Natural killer cell (primary cell): ENCODE measurements around the gene RAP2C. TPM values are rescaled to one million over a fixed set of nuclear protein-coding genes. Genes with fewer than 3 reads are reported as not detected.

Source experiments
- ATAC-seq, 3 donors: fragments of 150-1000 bp in 2 of 3; fragments of 200-7000 bp in 1 of 3; cut with Tn5 transposase; 1 replicate in 1 of 3; 2 replicates in 2 of 3; pipeline ENCODE4 v1.10.0; 2021; ENCODE audit warnings: mild to moderate bottlenecking in 2 of 3, moderate library complexity in 2 of 3
- DNase-seq, 2 donors: peaks; one replicate each; pipeline versions ENCODE4 v3.0.0 to v3.0.0-alpha.2; 2013 to 2021; ENCODE audit warnings: mixed read lengths in 1 of 2
- H3K27ac ChIP-seq: one replicate; pipeline ENCODE4 v1.5.1; 2013; ENCODE audit warnings: mild to moderate bottlenecking, low read length
- H3K27me3 ChIP-seq: one replicate; pipeline ENCODE4 v1.6.1; 2013; ENCODE audit warnings: low read length; ENCODE audit not compliant: control insufficient read depth, insufficient read depth
- H3K36me3 ChIP-seq: one replicate; pipeline ENCODE4 v1.6.1; 2013; ENCODE audit warnings: low read length; ENCODE audit not compliant: control insufficient read depth, insufficient read depth
- H3K4me1 ChIP-seq: one replicate; pipeline ENCODE4 v1.6.1; 2013; ENCODE audit warnings: low read length; ENCODE audit not compliant: control insufficient read depth, insufficient read depth
- H3K4me3 ChIP-seq: one replicate; pipeline ENCODE4 v1.5.1; 2013; ENCODE audit warnings: low read length
- H3K9me3 ChIP-seq: one replicate; pipeline ENCODE4 v1.6.1; 2013; ENCODE audit warnings: low read length; ENCODE audit not compliant: control insufficient read depth, insufficient read depth
- H3K27ac Mint-ChIP-seq, 2 donors: one replicate each; pipeline ENCODE4 v1.8.0; 2022; ENCODE audit warnings: mild to moderate bottlenecking in 2 of 2, mixed read lengths in 2 of 2, moderate library complexity in 1 of 2
- H3K27me3 Mint-ChIP-seq, 2 donors: one replicate each; pipeline ENCODE4 v1.8.0; 2022; ENCODE audit warnings: low read depth in 2 of 2, mixed read lengths in 2 of 2
- H3K36me3 Mint-ChIP-seq: one replicate; pipeline ENCODE4 v1.8.0; 2022; ENCODE audit warnings: mixed read lengths
- H3K4me1 Mint-ChIP-seq, 2 donors: one replicate each; pipeline ENCODE4 v1.8.0; 2022; ENCODE audit warnings: mixed read lengths in 2 of 2
- H3K4me3 Mint-ChIP-seq: one replicate; pipeline ENCODE4 v1.8.0; 2022; ENCODE audit warnings: mild to moderate bottlenecking, moderate library complexity, mixed read lengths
- H3K9me3 Mint-ChIP-seq, 2 donors: one replicate each; pipeline ENCODE4 v1.8.0; 2022; ENCODE audit warnings: mixed read lengths in 2 of 2
- WGBS: methylation state at CpG from one replicate; pipeline ENCODE4 v1.1.7; 2013; ENCODE audit warnings: missing lambda C conversion rate; ENCODE audit not compliant: insufficient coverage; 5-methylcytosine and 5-hydroxymethylcytosine counted together
- intact Hi-C: fragments of 100-400 bp; cut with micrococcal nuclease; formaldehyde crosslinking; loops from one replicate; pipeline ENCODE4 v1.14.2; 2022
- total RNA-seq, 4 donors: library from RNA; stranded (reverse); fragments of 120-200 nt in 1 of 4; gene quantifications; one replicate each; pipeline versions ENCODE4 v1.2.3 to v1.2.4, GENCODE V29; 2013 to 2022
- TF ChIP-seq, protein P1 (sequence below): fragments of 200-600 bp; IDR thresholded peaks from one replicate; pipeline ENCODE4 v1.8.0; 2022; ENCODE audit warnings: antibody characterized with exemption

The RAP2C gene
- 10 to 100 TPM; 58.1 to 66.4 (median 60.0) TPM for total RNA-seq
- 57.0 TPM for total RNA-seq (2013)

DNA sequence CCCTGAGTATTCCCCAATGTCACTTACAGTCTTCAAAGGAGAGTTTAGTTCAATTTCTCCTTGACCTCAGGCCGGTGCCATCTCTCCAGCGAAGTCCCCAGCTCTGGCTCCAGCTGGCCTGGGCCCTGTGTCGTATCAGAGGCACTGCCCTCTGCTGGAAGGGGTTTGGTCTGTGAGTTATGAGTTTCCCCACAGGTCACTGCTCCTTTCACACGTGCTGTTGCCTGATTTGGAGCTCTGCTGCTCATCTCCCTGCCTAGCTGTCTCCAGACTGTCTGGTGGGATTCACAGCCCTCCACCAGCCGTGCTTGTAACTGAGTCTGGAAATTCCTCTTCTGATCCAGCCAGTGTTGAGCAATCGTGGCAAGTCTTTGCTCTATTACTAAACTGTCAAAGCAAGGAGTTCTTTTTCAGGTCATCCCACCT lies at the start of gene RAP2C:
Gene RAP2C, minus strand, starts transcription at position 105 of the 426 bp plus-strand sequence. CDS start 2,179 bp downstream, outside the sequence.
- intact Hi-C loops = loop anchor here (2.0 to 5.0 kb wide), 5 partner anchors 127 to 372 kb away; partner anchors contain the start of gene STK26
- Mint-ChIP-seq H3K36me3 (peaks cover 3% of the 10 kb centered on the region), H3K9me3 (no peaks in the 10 kb centered on the region)

DNA sequence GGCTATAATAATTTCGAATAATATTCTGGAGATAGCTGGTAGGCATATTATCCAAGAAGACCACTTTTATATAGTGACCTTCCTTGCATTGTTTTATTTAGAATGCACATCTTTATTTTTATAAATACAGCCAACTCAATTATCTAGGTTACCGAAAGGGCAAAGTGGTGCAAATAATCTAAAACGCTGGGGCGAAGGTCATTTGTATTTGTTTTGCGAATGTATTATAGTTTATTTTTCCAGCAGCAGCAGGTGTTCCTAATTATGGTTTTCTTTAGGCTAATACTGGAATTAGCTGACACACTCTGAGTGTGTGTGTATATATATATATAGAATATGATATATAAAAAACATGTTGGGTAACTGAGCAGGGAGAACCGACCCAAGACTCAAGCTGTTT lies 48.1 kb upstream of the RAP2C start:
- H3K36me3 Mint-ChIP-seq = no peaks in the 10 kb centered on the region
- H3K9me3 Mint-ChIP-seq = no peaks in the 10 kb centered on the region
- no peaks in the 10 kb centered on the region for H3K9me3 ChIP-seq
- 92% methylated on average over 4 of the region's 6 CpGs for WGBS
- H3K27ac Mint-ChIP-seq = no peak overlapping the region
- TF ChIP-seq, protein P1, sequence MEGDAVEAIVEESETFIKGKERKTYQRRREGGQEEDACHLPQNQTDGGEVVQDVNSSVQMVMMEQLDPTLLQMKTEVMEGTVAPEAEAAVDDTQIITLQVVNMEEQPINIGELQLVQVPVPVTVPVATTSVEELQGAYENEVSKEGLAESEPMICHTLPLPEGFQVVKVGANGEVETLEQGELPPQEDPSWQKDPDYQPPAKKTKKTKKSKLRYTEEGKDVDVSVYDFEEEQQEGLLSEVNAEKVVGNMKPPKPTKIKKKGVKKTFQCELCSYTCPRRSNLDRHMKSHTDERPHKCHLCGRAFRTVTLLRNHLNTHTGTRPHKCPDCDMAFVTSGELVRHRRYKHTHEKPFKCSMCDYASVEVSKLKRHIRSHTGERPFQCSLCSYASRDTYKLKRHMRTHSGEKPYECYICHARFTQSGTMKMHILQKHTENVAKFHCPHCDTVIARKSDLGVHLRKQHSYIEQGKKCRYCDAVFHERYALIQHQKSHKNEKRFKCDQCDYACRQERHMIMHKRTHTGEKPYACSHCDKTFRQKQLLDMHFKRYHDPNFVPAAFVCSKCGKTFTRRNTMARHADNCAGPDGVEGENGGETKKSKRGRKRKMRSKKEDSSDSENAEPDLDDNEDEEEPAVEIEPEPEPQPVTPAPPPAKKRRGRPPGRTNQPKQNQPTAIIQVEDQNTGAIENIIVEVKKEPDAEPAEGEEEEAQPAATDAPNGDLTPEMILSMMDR = no peak
- no peak for ATAC-seq
- no peaks in the 10 kb centered on the region for H3K4me1 ChIP-seq
- intact Hi-C loops = no loop called here
- no peaks in the 10 kb centered on the region for H3K4me1 Mint-ChIP-seq
- DNase-seq = no peak
- no peak overlapping the region for H3K4me3 Mint-ChIP-seq
- no peaks in the 10 kb centered on the region for H3K36me3 ChIP-seq
- no peak overlapping the region for H3K27ac ChIP-seq
- no peak overlapping the region for H3K4me3 ChIP-seq
- H3K27me3 Mint-ChIP-seq = peaks cover 0 to 3% of the 10 kb centered on the region in 2 donors
- H3K27me3 ChIP-seq = no peaks in the 10 kb centered on the region

More for the DNA sequence above, at the start of gene RAP2C:
- peak within 1 kb of the TSS; percentile 95 for H3K4me3 ChIP-seq
- peak within 1 kb of the TSS; percentile 99 for H3K27ac ChIP-seq
- TF ChIP-seq, protein P1 = peak; percentile 27
- no peaks in the 10 kb centered on the region for H3K9me3 ChIP-seq
- H3K4me1 ChIP-seq = peaks cover 10% of the 10 kb centered on the region
- Mint-ChIP-seq H3K27me3 (peaks cover 0 to 22% of the 10 kb centered on the region in 2 donors), H3K27ac (peak within 1 kb of the TSS; percentile 94 to 96), H3K4me1 (peaks cover 23 to 28% of the 10 kb centered on the region in 2 donors), H3K4me3 (peak within 1 kb of the TSS; percentile 92)
- 11% methylated on average over 6 of the region's 6 CpGs for WGBS
- no peaks in the 10 kb centered on the region for H3K36me3 ChIP-seq
- H3K27me3 ChIP-seq = no peaks in the 10 kb centered on the region
- ATAC-seq (peak; percentile 42 to 51 (median 43)), DNase-seq (peak; percentile 48 to 78)

DNA sequence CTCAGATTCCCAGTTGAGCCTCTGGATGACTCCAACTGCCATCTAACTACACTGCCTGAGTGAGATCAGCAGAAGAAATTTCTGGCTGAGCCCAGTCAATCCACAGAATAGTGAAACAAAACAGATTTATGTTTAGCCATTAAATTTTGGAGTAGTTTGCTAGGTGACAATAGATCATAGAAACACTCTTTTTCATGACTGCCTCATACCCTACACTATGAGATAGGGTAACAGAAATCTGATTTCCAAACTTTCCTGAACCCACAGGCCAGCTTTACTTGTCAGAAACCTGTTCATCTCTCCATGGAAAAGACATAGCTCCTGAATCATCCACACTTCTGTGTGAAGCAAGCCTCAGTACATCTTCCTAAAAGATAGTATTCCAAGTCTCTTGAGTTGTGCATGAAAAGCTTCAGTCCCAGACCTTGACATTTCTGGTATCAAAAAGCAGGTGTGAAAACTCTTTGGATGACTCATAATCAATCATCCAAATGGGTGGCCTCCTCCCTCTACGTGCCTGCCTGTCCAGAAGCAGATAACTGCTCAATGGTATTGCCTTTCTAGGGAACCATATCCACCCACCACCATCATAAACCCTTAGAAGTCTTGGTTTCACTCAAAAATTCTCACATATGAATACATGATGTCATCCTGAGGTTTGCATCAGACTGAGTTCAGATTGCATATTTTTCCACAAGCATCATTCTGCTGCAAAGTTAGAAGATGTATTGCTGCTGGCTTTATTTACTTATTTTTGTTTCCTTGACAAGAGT lies 47.5 kb upstream of the RAP2C start:
- Histone ChIP-seq H3K4me3 (no peak overlapping the region), H3K9me3 (no peaks in the 10 kb centered on the region), H3K36me3 (no peaks in the 10 kb centered on the region), H3K27ac (no peak overlapping the region), H3K4me1 (no peaks in the 10 kb centered on the region), H3K27me3 (no peaks in the 10 kb centered on the region)
- Mint-ChIP-seq H3K27me3 (peaks cover 0 to 3% of the 10 kb centered on the region in 2 donors), H3K4me3 (no peak overlapping the region), H3K27ac (no peak overlapping the region), H3K9me3 (no peaks in the 10 kb centered on the region), H3K4me1 (no peaks in the 10 kb centered on the region), H3K36me3 (no peaks in the 10 kb centered on the region)
- intact Hi-C loops = no loop called here
- WGBS = 40% methylated on average over 1 of the region's 1 CpG
- DNase-seq = no peak
- TF ChIP-seq, protein P1 = no peak
- ATAC-seq = no peak
